ENCODE data around the gene KCND3.
"Not testable (repeated sequence)": the region's sequence is repeated elsewhere in the genome, so short reads cannot be mapped to it uniquely, and the experiment has no call there.

Gene KCND3

GRCh38 chr1:111747282-111747734 lies 242.2 kb downstream of the KCND3 start:
- CTCF ChIA-PET, result interaction anchor here (0.5 to 6.5 kb wide), 12 partner anchors 9 to 271 kb away, joined by 3 to 58 read pairs (median 4); no protein-coding TSS in a partner anchor

GRCh38 chr1:111746614-111746999 lies 242.9 kb downstream of the KCND3 start:
- no peak for DNase-seq
- ChIA-PET POLR2A (interaction anchor here (0.6 kb wide), 1 partner anchor 230 kb away, joined by 3 read pairs; no protein-coding TSS in a partner anchor), CTCF (interaction anchor here (0.5 to 6.5 kb wide), 12 partner anchors 8 to 271 kb away, joined by 3 to 58 read pairs (median 4); no protein-coding TSS in a partner anchor)
- H3K36me3 ChIP-seq (ENCODE audit: control insufficient read depth in 4 of 4, insufficient read depth in 4 of 4, low read length in 3 of 4), result no peaks in the 10 kb centered on the region
- WGBS (ENCODE audit: insufficient coverage), result 95% methylated on average over 2 of the region's 2 CpGs
- no peaks in the 10 kb centered on the region for H3K9me3 ChIP-seq (ENCODE audit: control extremely low read depth in 1 of 5, control insufficient read depth in 4 of 5, insufficient read depth in 2 of 5, low read depth in 1 of 5, low read length in 4 of 5)
- no peak overlapping the region for H3K4me3 ChIP-seq (ENCODE audit: control insufficient read depth in 1 of 7, extremely low read depth in 1 of 7, insufficient read depth in 4 of 7, low read depth in 2 of 7, low read length in 6 of 7)
- peaks cover 0 to 21% (median 6%) of the 10 kb centered on the region in 4 experiments for H3K4me1 ChIP-seq (ENCODE audit: control extremely low read depth in 1 of 4, control insufficient read depth in 4 of 4, insufficient read depth in 4 of 4, low read length in 3 of 4)
- H3K27ac ChIP-seq (ENCODE audit: insufficient read depth in 1 of 2, low read depth in 1 of 2, low read length in 2 of 2, poor library complexity in 1 of 2, severe bottlenecking in 2 of 2), result no peak overlapping the region
- H3K27me3 ChIP-seq (replicated peaks in 2 of 5; ENCODE audit: control insufficient read depth in 4 of 5, insufficient read depth in 5 of 5, low read length in 4 of 5), result peaks cover 0 to 8% (median 3%) of the 10 kb centered on the region in 5 experiments

More at GRCh38 chr1:111747282-111747734, 242.2 kb downstream of the KCND3 start:
- Histone ChIP-seq H3K27ac (ENCODE audit: insufficient read depth in 1 of 2, low read depth in 1 of 2, low read length in 2 of 2, poor library complexity in 1 of 2, severe bottlenecking in 2 of 2) (no peak overlapping the region), H3K27me3 (replicated peaks in 2 of 5; ENCODE audit: control insufficient read depth in 4 of 5, insufficient read depth in 5 of 5, low read length in 4 of 5) (peaks cover 0 to 6% (median 1%) of the 10 kb centered on the region in 5 experiments), H3K36me3 (ENCODE audit: control insufficient read depth in 4 of 4, insufficient read depth in 4 of 4, low read length in 3 of 4) (no peaks in the 10 kb centered on the region), H3K4me1 (ENCODE audit: control extremely low read depth in 1 of 4, control insufficient read depth in 4 of 4, insufficient read depth in 4 of 4, low read length in 3 of 4) (peaks cover 0 to 19% (median 8%) of the 10 kb centered on the region in 4 experiments), H3K9me3 (ENCODE audit: control extremely low read depth in 1 of 5, control insufficient read depth in 4 of 5, insufficient read depth in 2 of 5, low read depth in 1 of 5, low read length in 4 of 5) (no peaks in the 10 kb centered on the region), H3K4me3 (ENCODE audit: control insufficient read depth in 1 of 7, extremely low read depth in 1 of 7, insufficient read depth in 4 of 7, low read depth in 2 of 7, low read length in 6 of 7) (no peak overlapping the region)
- 80% methylated on average over 3 of the region's 3 CpGs for WGBS (ENCODE audit: insufficient coverage)
- POLR2A ChIA-PET, result interaction anchor here (0.6 kb wide), 1 partner anchor 231 kb away, joined by 3 read pairs; no protein-coding TSS in a partner anchor
- peak; percentile 74 to 85 (median 81) for DNase-seq

GRCh38 chr1:111745675-111746613 lies 243.5 kb downstream of the KCND3 start:
- WGBS (ENCODE audit: insufficient coverage), result 92% methylated on average over 5 of the region's 9 CpGs
- Histone ChIP-seq H3K27ac (ENCODE audit: insufficient read depth in 1 of 2, low read depth in 1 of 2, low read length in 2 of 2, poor library complexity in 1 of 2, severe bottlenecking in 2 of 2) (no peak overlapping the region), H3K27me3 (replicated peaks in 2 of 5; ENCODE audit: control insufficient read depth in 4 of 5, insufficient read depth in 5 of 5, low read length in 4 of 5) (peaks cover 0 to 14% (median 10%) of the 10 kb centered on the region in 5 experiments), H3K36me3 (ENCODE audit: control insufficient read depth in 4 of 4, insufficient read depth in 4 of 4, low read length in 3 of 4) (no peaks in the 10 kb centered on the region), H3K4me1 (ENCODE audit: control extremely low read depth in 1 of 4, control insufficient read depth in 4 of 4, insufficient read depth in 4 of 4, low read length in 3 of 4) (peaks cover 0 to 25% (median 4%) of the 10 kb centered on the region in 4 experiments), H3K9me3 (ENCODE audit: control extremely low read depth in 1 of 5, control insufficient read depth in 4 of 5, insufficient read depth in 2 of 5, low read depth in 1 of 5, low read length in 4 of 5) (no peaks in the 10 kb centered on the region), H3K4me3 (ENCODE audit: control insufficient read depth in 1 of 7, extremely low read depth in 1 of 7, insufficient read depth in 4 of 7, low read depth in 2 of 7, low read length in 6 of 7) (no peak overlapping the region)
- CTCF ChIA-PET, result interaction anchor here (0.6 to 6.5 kb wide), 10 partner anchors 10 to 400 kb away, joined by 3 to 58 read pairs (median 4); no protein-coding TSS in a partner anchor
- POLR2A ChIA-PET, result no interaction called here
- no peak for DNase-seq

- ChIA-PET CTCF (interaction anchor here (1.0 to 6.5 kb wide), 5 partner anchors 8 to 228 kb away, joined by 3 to 58 read pairs (median 4); partner anchors contain the start of gene DDX20), POLR2A (interaction anchor here (0.8 to 1.2 kb wide), 2 partner anchors 8 to 29 kb away, joined by 3 to 7 read pairs; no protein-coding TSS in a partner anchor)
- Histone ChIP-seq H3K36me3 (ENCODE audit: control insufficient read depth in 4 of 4, insufficient read depth in 4 of 4, low read length in 3 of 4) (no peaks in the 10 kb centered on the region), H3K9me3 (ENCODE audit: control extremely low read depth in 1 of 5, control insufficient read depth in 4 of 5, insufficient read depth in 2 of 5, low read depth in 1 of 5, low read length in 4 of 5) (no peaks in the 10 kb centered on the region), H3K27me3 (replicated peaks in 2 of 5; ENCODE audit: control insufficient read depth in 4 of 5, insufficient read depth in 5 of 5, low read length in 4 of 5) (peaks cover 0 to 27% (median 13%) of the 10 kb centered on the region in 5 experiments), H3K4me1 (ENCODE audit: control extremely low read depth in 1 of 4, control insufficient read depth in 4 of 4, insufficient read depth in 4 of 4, low read length in 3 of 4) (peaks cover 0 to 45% (median 23%) of the 10 kb centered on the region in 4 experiments), H3K27ac (ENCODE audit: insufficient read depth in 1 of 2, low read depth in 1 of 2, low read length in 2 of 2, poor library complexity in 1 of 2, severe bottlenecking in 2 of 2) (peak overlapping the region in 1 of 2 experiments; percentile 56), H3K4me3 (ENCODE audit: control insufficient read depth in 1 of 7, extremely low read depth in 1 of 7, insufficient read depth in 4 of 7, low read depth in 2 of 7, low read length in 6 of 7) (peak overlapping the region in 1 of 7 experiments; percentile 11)
- WGBS (ENCODE audit: insufficient coverage), result 19% methylated on average over 2 of the region's 3 CpGs
- DNase-seq, result peak; percentile 74 to 89 (median 82)
Observed at GRCh38 chr1:111743679-111744101, 245.8 kb downstream of the KCND3 start.

DNA sequence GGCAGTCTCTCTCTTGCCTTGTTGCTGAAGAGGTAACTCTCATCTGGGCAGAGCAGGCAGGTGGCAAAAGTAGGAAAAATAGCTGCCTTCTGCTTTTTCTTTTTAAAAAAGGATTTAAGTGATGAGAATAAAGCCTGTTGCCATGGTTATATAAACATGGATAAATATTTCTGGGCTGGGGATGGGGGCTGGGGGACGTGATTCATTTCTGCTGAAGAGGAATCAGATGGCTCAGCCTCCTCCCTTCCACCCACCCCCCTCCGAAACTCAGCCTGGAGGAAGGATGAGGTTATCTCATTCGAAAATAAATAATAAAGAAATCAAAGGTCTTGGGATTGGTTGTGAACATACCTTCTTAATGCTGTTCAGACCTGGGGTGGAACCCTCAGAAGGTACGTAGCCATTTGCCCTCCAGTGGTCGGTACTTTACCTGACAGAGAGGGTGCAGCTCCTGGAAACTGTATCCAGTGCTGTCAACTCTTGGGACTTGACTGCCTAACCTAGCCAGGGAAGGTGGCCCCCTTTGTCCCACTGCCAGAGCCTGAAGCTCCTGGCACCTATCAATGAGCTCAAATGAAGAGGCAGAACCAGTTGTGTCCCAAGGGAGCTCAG lies 246.4 kb downstream of the KCND3 start:
- ChIA-PET POLR2A (interaction anchor here (0.8 to 1.2 kb wide), 2 partner anchors 9 to 28 kb away, joined by 3 to 7 read pairs; no protein-coding TSS in a partner anchor), CTCF (interaction anchor here (0.6 to 6.5 kb wide), 6 partner anchors 8 to 227 kb away, joined by 3 to 58 read pairs (median 4); partner anchors contain the start of gene DDX20)
- Histone ChIP-seq H3K9me3 (ENCODE audit: control extremely low read depth in 1 of 5, control insufficient read depth in 4 of 5, insufficient read depth in 2 of 5, low read depth in 1 of 5, low read length in 4 of 5) (no peaks in the 10 kb centered on the region), H3K4me3 (ENCODE audit: control insufficient read depth in 1 of 7, extremely low read depth in 1 of 7, insufficient read depth in 4 of 7, low read depth in 2 of 7, low read length in 6 of 7) (peak overlapping the region in 1 of 7 experiments; percentile 11), H3K27me3 (replicated peaks in 2 of 5; ENCODE audit: control insufficient read depth in 4 of 5, insufficient read depth in 5 of 5, low read length in 4 of 5) (peaks cover 0 to 27% (median 13%) of the 10 kb centered on the region in 5 experiments), H3K36me3 (ENCODE audit: control insufficient read depth in 4 of 4, insufficient read depth in 4 of 4, low read length in 3 of 4) (no peaks in the 10 kb centered on the region), H3K4me1 (ENCODE audit: control extremely low read depth in 1 of 4, control insufficient read depth in 4 of 4, insufficient read depth in 4 of 4, low read length in 3 of 4) (peaks cover 0 to 52% (median 29%) of the 10 kb centered on the region in 4 experiments), H3K27ac (ENCODE audit: insufficient read depth in 1 of 2, low read depth in 1 of 2, low read length in 2 of 2, poor library complexity in 1 of 2, severe bottlenecking in 2 of 2) (peak overlapping the region in 1 of 2 experiments; percentile 56)
- 95% methylated on average over 3 of the region's 5 CpGs for WGBS (ENCODE audit: insufficient coverage)
- DNase-seq, result peak; percentile 68 to 85 (median 82)

- 99% methylated on average over 11 of the region's 14 CpGs for WGBS (ENCODE audit: insufficient coverage)
- DNase-seq; H3K9me3 ChIP-seq (ENCODE audit: control extremely low read depth in 1 of 5, control insufficient read depth in 4 of 5, insufficient read depth in 2 of 5, low read depth in 1 of 5, low read length in 4 of 5); H3K4me3 ChIP-seq (ENCODE audit: control insufficient read depth in 1 of 7, extremely low read depth in 1 of 7, insufficient read depth in 4 of 7, low read depth in 2 of 7, low read length in 6 of 7); H3K36me3 ChIP-seq (ENCODE audit: control insufficient read depth in 4 of 4, insufficient read depth in 4 of 4, low read length in 3 of 4): not testable (repeated sequence)
- Histone ChIP-seq H3K4me1 (ENCODE audit: control extremely low read depth in 1 of 4, control insufficient read depth in 4 of 4, insufficient read depth in 4 of 4, low read length in 3 of 4) (peaks cover 3 to 59% (median 37%) of the 10 kb centered on the region in 4 experiments), H3K27me3 (replicated peaks in 2 of 5; ENCODE audit: control insufficient read depth in 4 of 5, insufficient read depth in 5 of 5, low read length in 4 of 5) (peaks cover 0 to 27% (median 13%) of the 10 kb centered on the region in 5 experiments), H3K27ac (ENCODE audit: insufficient read depth in 1 of 2, low read depth in 1 of 2, low read length in 2 of 2, poor library complexity in 1 of 2, severe bottlenecking in 2 of 2) (peak overlapping the region in 1 of 2 experiments; percentile 36)
- ChIA-PET POLR2A (interaction anchor here (1.2 kb wide), 1 partner anchor 10 kb away, joined by 3 read pairs; no protein-coding TSS in a partner anchor), CTCF (interaction anchor here (1.5 to 6.5 kb wide), 3 partner anchors 9 to 28 kb away, joined by 4 to 58 read pairs (median 25); partner anchors contain the start of gene DDX20)
Observed at GRCh38 chr1:111742292-111742691, 247.2 kb downstream of the KCND3 start.

Measured in common myeloid progenitor, CD34-positive (primary cell).